HepG2 (cell line): Measurements from ENCODE around the gene ZNF655. TPM values are rescaled to one million over a fixed set of nuclear protein-coding genes. Genes with fewer than 3 reads are reported as not detected.
"Not testable (repeated sequence)": the region's sequence is repeated elsewhere in the genome, so short reads cannot be mapped to it uniquely, and the experiment has no call there.

Experiments used
- ATAC-seq: fragments of 200-7000 bp; cut with Tn5 transposase; 3 replicates; pipeline ENCODE4 v1.9.1; 2020; ENCODE audit warnings: mild to moderate bottlenecking, moderate library complexity
- BruUV-seq: library from RNA; stranded (reverse); fragments of 400-500 nt; replicated peaks from 2 replicates; lab custom pipeline; 2021; lab: Mats Ljungman, UMichigan
- CTCF ChIA-PET: fragments of 300-600 bp; formaldehyde crosslinking; extraction: SDS; loops from one replicate; lab custom pipeline; 2021; ENCODE audit warnings: low total read pairs, inconsistent platforms, low intra/inter-chr PET ratio; lab: Yijun Ruan, JAX
- POLR2A ChIA-PET: fragments of 350-600 bp; sonication (Branson Sonifier 250); formaldehyde crosslinking; loops from one replicate; lab custom pipeline; 2020; ENCODE audit warnings: antibody characterized with exemption, inconsistent platforms; lab: Yijun Ruan, JAX
- DNase-seq: peaks from one replicate; pipeline ENCODE4 v3.0.0-alpha.2; 2015; ENCODE audit warnings: low spot score
- FAIRE-seq: peaks from 3 replicates; lab custom pipeline; 2011; peaks lifted over from hg19 to GRCh38; lab: Jason Lieb, UNC
- H2AFZ ChIP-seq: one replicate; pipeline ENCODE4 v1.6.1; 2011; ENCODE audit warnings: low read length, inconsistent platforms
- H3K27ac ChIP-seq: fragments of 300-600 bp; 3 replicates; pipeline ENCODE4 v1.8.0; 2011; ENCODE audit warnings: mixed run types, mild to moderate bottlenecking, mixed read lengths, low read length, inconsistent platforms; ENCODE audit not compliant: insufficient read depth; ENCODE audit errors: extremely low read length
- H3K27me3 ChIP-seq, 2 experiments: fragments of 200-600 bp in 1 of 2; 2 replicates in 1 of 2; 3 replicates in 1 of 2; pipeline versions ENCODE4 v1.6.0 to v1.8.0; 2011; ENCODE audit warnings: low read length in 2 of 2, mild to moderate bottlenecking in 2 of 2, moderate library complexity in 2 of 2, inconsistent platforms in 1 of 2; ENCODE audit not compliant: insufficient read depth in 2 of 2, control insufficient read depth in 1 of 2
- H3K36me3 ChIP-seq, 2 experiments: fragments of 200-600 bp in 1 of 2; replicated peaks in 1 of 2; 2 replicates in 1 of 2; 3 replicates in 1 of 2; pipeline versions ENCODE4 v1.5.1 to v1.8.0; 2011; ENCODE audit warnings: low read length in 2 of 2, inconsistent platforms in 1 of 2; ENCODE audit not compliant: insufficient read depth in 2 of 2, control insufficient read depth in 1 of 2
- H3K4me1 ChIP-seq: 2 replicates; pipeline ENCODE4 v1.5.1; 2012; ENCODE audit warnings: low read length, inconsistent platforms; ENCODE audit not compliant: insufficient read depth
- H3K4me2 ChIP-seq: 2 replicates; pipeline ENCODE4 v1.6.0; 2011; ENCODE audit warnings: low read depth, low read length, inconsistent platforms
- H3K4me3 ChIP-seq, 3 experiments: fragments of 200-600 bp in 1 of 3; sonication (generic), shearing (Covaris generic) in 1 of 3; replicated peaks in 1 of 3; 2 replicates each; pipeline ENCODE4 v1.5.1; 2011 to 2016; ENCODE audit warnings: low read length in 3 of 3, inconsistent platforms in 2 of 3, low read depth in 2 of 3, mild to moderate bottlenecking in 2 of 3, control low read depth in 1 of 3, mixed read lengths in 1 of 3; ENCODE audit not compliant: insufficient read depth in 1 of 3
- H3K79me2 ChIP-seq: one replicate; pipeline ENCODE4 v1.6.1; 2011; ENCODE audit warnings: low read length, inconsistent platforms; ENCODE audit not compliant: insufficient read depth
- H3K9ac ChIP-seq: 2 replicates; pipeline ENCODE4 v1.6.0; 2011; ENCODE audit warnings: mild to moderate bottlenecking, low read depth, low read length, inconsistent platforms; ENCODE audit not compliant: insufficient read depth
- H3K9me3 ChIP-seq: 2 replicates; pipeline ENCODE4 v1.5.1; 2012; ENCODE audit warnings: mild to moderate bottlenecking, low read length
- H4K20me1 ChIP-seq: 2 replicates; pipeline ENCODE4 v1.6.0; 2011; ENCODE audit warnings: inconsistent platforms, mild to moderate bottlenecking, low read length, moderate library complexity; ENCODE audit not compliant: insufficient read depth
- ETS1 ChIP-seq: sonication (generic); formaldehyde crosslinking; IDR thresholded peaks from 2 replicates; pipeline ENCODE4 v1.4.0; 2020; ENCODE audit warnings: missing genetic modification reagents
- GABPA ChIP-seq, 2 experiments: IDR thresholded peaks; 2 replicates each; pipeline ENCODE4 v1.6.1; 2011 to 2016; ENCODE audit warnings: low read depth in 2 of 2, low read length in 1 of 2, missing biosample characterization in 1 of 2, missing genetic modification characterization in 1 of 2
- HCFC1 ChIP-seq: fragments of 150-350 bp; IDR thresholded peaks from 2 replicates; pipeline ENCODE4 v1.6.1; 2014; ENCODE audit warnings: low read depth, low read length
- KDM2A ChIP-seq: sonication (generic); formaldehyde crosslinking; IDR thresholded peaks from 2 replicates; pipeline ENCODE4 v1.4.0; 2020; ENCODE audit warnings: low read depth, missing genetic modification reagents, borderline replicate concordance
- MTA1 ChIP-seq: sonication (generic); formaldehyde crosslinking; IDR thresholded peaks from 2 replicates; pipeline ENCODE4 v1.4.0; 2020; ENCODE audit warnings: missing genetic modification reagents, mild to moderate bottlenecking, borderline replicate concordance
- NR2C2 ChIP-seq: sonication (generic); formaldehyde crosslinking; IDR thresholded peaks from 2 replicates; pipeline ENCODE4 v1.4.0; 2020; ENCODE audit warnings: missing genetic modification reagents, mild to moderate bottlenecking, moderate library complexity, borderline replicate concordance
- TCF7L2 ChIP-seq: IDR thresholded peaks from 2 replicates; pipeline ENCODE4 v1.6.1; 2011; ENCODE audit warnings: mild to moderate bottlenecking, low read depth, low read length, moderate library complexity
- USF2 ChIP-seq, 2 experiments: sonication (generic) in 1 of 2; formaldehyde crosslinking in 1 of 2; IDR thresholded peaks; 2 replicates each; pipeline versions ENCODE4 v1.5.1 to v1.6.1; 2011 to 2020; ENCODE audit warnings: borderline replicate concordance in 1 of 2, low read depth in 1 of 2, low read length in 1 of 2, mild to moderate bottlenecking in 1 of 2, missing genetic modification reagents in 1 of 2, moderate library complexity in 1 of 2
- XRCC5 ChIP-seq: fragments of 200-400 bp; formaldehyde crosslinking; optimal IDR thresholded peaks from 2 replicates; pipeline ENCODE3; 2017; ENCODE audit warnings: mild to moderate bottlenecking, low read length
- YEATS2 ChIP-seq: sonication (generic); formaldehyde crosslinking; IDR thresholded peaks from 2 replicates; pipeline ENCODE4 v1.4.0; 2020; ENCODE audit warnings: missing genetic modification reagents, borderline replicate concordance
- ZEB1 ChIP-seq: IDR thresholded peaks from 2 replicates; pipeline ENCODE4 v1.6.1; 2012; ENCODE audit warnings: mild to moderate bottlenecking, low read depth, inconsistent platforms; ENCODE audit not compliant: insufficient replicate concordance
- ZNF121 ChIP-seq: sonication (generic); formaldehyde crosslinking; IDR thresholded peaks from 2 replicates; pipeline ENCODE4 v1.5.0; 2020; ENCODE audit warnings: mild to moderate bottlenecking, missing genetic modification reagents
- ZNF367 ChIP-seq: sonication (generic); formaldehyde crosslinking; IDR thresholded peaks from 2 replicates; pipeline ENCODE4 v1.4.0; 2020; ENCODE audit warnings: missing genetic modification reagents, borderline replicate concordance
- ZNF605 ChIP-seq: sonication (generic); formaldehyde crosslinking; IDR thresholded peaks from 2 replicates; pipeline ENCODE4 v1.8.0; 2022; ENCODE audit warnings: mild to moderate bottlenecking, missing genetic modification reagents
- ZNF616 ChIP-seq: sonication (generic); formaldehyde crosslinking; IDR thresholded peaks from 2 replicates; pipeline ENCODE4 v1.5.0; 2020; ENCODE audit warnings: low read depth, mild to moderate bottlenecking, missing genetic modification reagents
- ZZZ3 ChIP-seq: sonication (generic); formaldehyde crosslinking; IDR thresholded peaks from 2 replicates; pipeline ENCODE4 v1.4.0; 2020; ENCODE audit warnings: missing genetic modification reagents, mild to moderate bottlenecking, borderline replicate concordance
- WGBS: methylation state at CpG from one replicate; pipeline ENCODE4 v1.1.6; 2017; ENCODE audit warnings: low lambda C conversion rate; 5-methylcytosine and 5-hydroxymethylcytosine counted together
- in situ Hi-C: cut with HindIII; loops from 2 replicates; pipeline ENCODE4 v1.10.0; 2017; ENCODE audit warnings: low pct_unique_long_range_greater_than_20kb; ENCODE audit not compliant: extremely low pct_ligation_motif_present
- intact Hi-C: fragments of 100-400 bp; cut with micrococcal nuclease; formaldehyde crosslinking; loops from one replicate; pipeline ENCODE4 v1.10.0; 2022; ENCODE audit not compliant: unreplicated experiment
- polyA plus RNA-seq, 8 experiments: library from polyadenylated mRNA; depleted of rRNA in 3 of 8; stranded (reverse) in 7 of 8; unstranded in 1 of 8; fragments of >200 nt; fragmentation: Illumina TruSeq in 4 of 8; extraction: Trizol in 4 of 8; gene quantifications; 2 replicates each; pipeline versions ENCODE4 v1.2.1 to v1.2.3, GENCODE V29; 2011 to 2016; ENCODE audit warnings: low read depth in 4 of 8, missing spikeins in 1 of 8, mixed read lengths in 1 of 8; ENCODE audit not compliant: insufficient read depth in 1 of 8
- total RNA-seq, 5 experiments: library from RNA; depleted of rRNA; stranded (reverse); fragments of >200 nt; fragmentation: Illumina TruSeq; extraction: Trizol; gene quantifications; 2 replicates each; pipeline ENCODE4 v1.2.3, GENCODE V29; 2016; ENCODE audit warnings: low read depth in 1 of 5

Gene ZNF655
- total and polyA plus RNA-seq, 2 of the 13 experiments (the other 11 are each of a cell fraction or from before 2014, with no cell fraction given) = 53.4 to 75.6 TPM

- H3K27ac ChIP-seq, POLR2A ChIA-PET, H3K4me1 ChIP-seq, H4K20me1 ChIP-seq, BruUV-seq, ATAC-seq, H3K9me3 ChIP-seq, CTCF ChIA-PET, H3K79me2 ChIP-seq, H3K4me2 ChIP-seq, DNase-seq, FAIRE-seq, in situ Hi-C loops, H3K4me3 ChIP-seq, H3K9ac ChIP-seq, H2AFZ ChIP-seq, H3K27me3 ChIP-seq, intact Hi-C loops: not testable (repeated sequence)
- H3K36me3 ChIP-seq = peaks cover 15 to 73% of the 10 kb centered on the region in 2 experiments
- WGBS = 99% methylated on average over 4 of the region's 7 CpGs
- TF ChIP-seq ZNF121 (CRISPR knock-in tag) = peak; percentile 90
These were observed 10.3 kb downstream of the ZNF655 start for GRCh38 chr7:99568770-99569169.

- Histone ChIP-seq H3K27ac (no peak overlapping the region), H3K27me3 (no peaks in the 10 kb centered on the region), H3K36me3 (peaks cover 6 to 52% of the 10 kb centered on the region in 2 experiments), H4K20me1 (no peaks in the 10 kb centered on the region), H3K4me3 (no peak overlapping the region), H3K79me2 (no peaks in the 10 kb centered on the region), H2AFZ (no peak overlapping the region), H3K9ac (no peak overlapping the region), H3K4me1 (no peaks in the 10 kb centered on the region), H3K9me3 (no peaks in the 10 kb centered on the region), H3K4me2 (no peak overlapping the region)
- intact Hi-C loops (no loop called here), in situ Hi-C loops (no loop called here)
- DNase-seq (no peak), FAIRE-seq (no peak), ATAC-seq (no peak)
- POLR2A ChIA-PET = interaction anchor here (1.7 to 1.9 kb wide), 2 partner anchors 9 to 13 kb away, joined by 4 to 6 read pairs; partner anchors contain the start of gene ZNF655
- CTCF ChIA-PET = no interaction called here
- WGBS = 92% methylated on average over 3 of the region's 3 CpGs
- BruUV-seq = no TSS peak
- TF ChIP-seq MTA1 = no peak
- TF ChIP-seq ZNF605 (CRISPR knock-in tag) = no peak
- TF ChIP-seq GABPA (IDR thresholded peaks at IDR 0.05; ENCODE audit: low read depth, low read length) = no peak
- TF ChIP-seq GABPA (CRISPR knock-in tag; IDR thresholded peaks at IDR 0.05; ENCODE audit: low read depth) = no peak
- TF ChIP-seq USF2 (IDR thresholded peaks at IDR 0.05; ENCODE audit: low read depth, low read length) = no peak
- no peak for TF ChIP-seq USF2 (CRISPR knock-in tag; IDR thresholded peaks at IDR 0.05; ENCODE audit: borderline replicate concordance)
- TF ChIP-seq XRCC5 = no peak
- TF ChIP-seq ZNF367 (CRISPR knock-in tag) = no peak
- no peak for TF ChIP-seq ZNF616 (CRISPR knock-in tag)
- no peak for TF ChIP-seq ZEB1
- no peak for TF ChIP-seq YEATS2
- TF ChIP-seq NR2C2 = no peak
- no peak for TF ChIP-seq TCF7L2
- TF ChIP-seq ETS1 = no peak
- TF ChIP-seq ZZZ3 (CRISPR knock-in tag) = no peak
- TF ChIP-seq KDM2A (CRISPR knock-in tag) = no peak
- no peak for TF ChIP-seq HCFC1
These were observed 13.3 kb downstream of the ZNF655 start for GRCh38 chr7:99571768-99572167.
